SK-N-SH (cell line): Measurements from ENCODE around the gene MACROD2. TPM values are rescaled to one million over a fixed set of nuclear protein-coding genes. Genes with fewer than 3 reads are reported as not detected.

Source experiments
- CTCF ChIA-PET: fragments of 300-600, 350-600 bp; formaldehyde crosslinking; extraction: SDS; loops from one replicate; lab custom pipeline; 2021; lab: Yijun Ruan, JAX
- POLR2A ChIA-PET: fragments of 350-600 bp; sonication (Branson Sonifier 250); formaldehyde crosslinking; extraction: SDS; loops from one replicate; lab custom pipeline; 2020; ENCODE audit warnings: antibody characterized with exemption, inconsistent platforms; lab: Yijun Ruan, JAX
- DNase-seq: peaks from one replicate; pipeline ENCODE4 v3.0.0; 2012
- H2AFZ ChIP-seq: fragments of 200-600 bp; sonication (generic); 2 replicates; pipeline ENCODE4 v1.8.1; 2016; ENCODE audit warnings: antibody characterized with exemption, mild to moderate bottlenecking, low read depth
- H3F3A ChIP-seq: fragments of 200-600 bp; sonication (generic); replicated peaks from 2 replicates; pipeline ENCODE3; 2016; ENCODE audit warnings: antibody characterized with exemption, mild to moderate bottlenecking; ENCODE audit not compliant: insufficient read depth
- H3K27ac ChIP-seq, 2 experiments: fragments of 200-500 bp in 1 of 2; fragments of 200-600 bp in 1 of 2; sonication (Bioruptor generic) in 1 of 2; sonication (generic), shearing (Covaris generic) in 1 of 2; 2 replicates each; pipeline versions ENCODE4 v1.5.1 to v1.6.1; 2014 to 2016; ENCODE audit warnings: low read depth in 2 of 2, inconsistent platforms in 1 of 2, low read length in 1 of 2, mild to moderate bottlenecking in 1 of 2, mixed read lengths in 1 of 2
- H3K27me3 ChIP-seq: fragments of 200-600 bp; sonication (generic), shearing (Covaris generic); 2 replicates; pipeline ENCODE4 v1.6.1; 2016; ENCODE audit warnings: mixed run types; ENCODE audit not compliant: insufficient read depth
- H3K36me3 ChIP-seq, 2 experiments: fragments of 200-500 bp in 1 of 2; fragments of 200-600 bp in 1 of 2; sonication (Bioruptor generic) in 1 of 2; sonication (generic) in 1 of 2; replicated peaks in 1 of 2; 2 replicates each; pipeline versions ENCODE3 to v1.5.1; 2014 to 2016; ENCODE audit warnings: low read length in 1 of 2, mild to moderate bottlenecking in 1 of 2; ENCODE audit not compliant: insufficient read depth in 2 of 2, control insufficient read depth in 1 of 2
- H3K4me1 ChIP-seq, 2 experiments: fragments of 200-500 bp in 1 of 2; fragments of 200-600 bp in 1 of 2; sonication (Bioruptor generic) in 1 of 2; sonication (generic), shearing (Covaris generic) in 1 of 2; 2 replicates each; pipeline versions ENCODE4 v1.5.1 to v1.6.1; 2014 to 2016; ENCODE audit warnings: low read depth in 1 of 2, low read length in 1 of 2, mixed run types in 1 of 2; ENCODE audit not compliant: insufficient read depth in 2 of 2, control insufficient read depth in 1 of 2
- H3K4me2 ChIP-seq: fragments of 200-600 bp; sonication (generic), shearing (Covaris generic); 2 replicates; pipeline ENCODE4 v1.6.1; 2017; ENCODE audit warnings: mixed run types
- H3K4me3 ChIP-seq, 2 experiments: fragments of 200-500 bp in 1 of 2; fragments of 200-600 bp in 1 of 2; sonication (Bioruptor generic) in 1 of 2; sonication (generic), shearing (Covaris generic) in 1 of 2; 2 replicates each; pipeline versions ENCODE4 v1.5.1 to v1.8.1; 2014 to 2016; ENCODE audit warnings: low read depth in 2 of 2, inconsistent platforms in 1 of 2, low read length in 1 of 2, mild to moderate bottlenecking in 1 of 2, mixed read lengths in 1 of 2, moderate library complexity in 1 of 2
- H3K79me2 ChIP-seq: fragments of 200-600 bp; sonication (generic); 2 replicates; pipeline ENCODE4 v1.8.1; 2017; ENCODE audit warnings: mild to moderate bottlenecking; ENCODE audit not compliant: insufficient read depth
- H3K9ac ChIP-seq: fragments of 200-600 bp; sonication (generic); 2 replicates; pipeline ENCODE4 v1.6.1; 2017; ENCODE audit warnings: mixed run types
- H3K9me2 ChIP-seq: fragments of 200-600 bp; sonication (generic); 2 replicates; pipeline ENCODE4 v1.6.1; 2017; ENCODE audit warnings: mixed run types
- H3K9me3 ChIP-seq: fragments of 200-600 bp; sonication (generic); 2 replicates; pipeline ENCODE4 v1.6.1; 2017; ENCODE audit warnings: mixed run types, mild to moderate bottlenecking, moderate library complexity
- H4K20me1 ChIP-seq: fragments of 200-600 bp; sonication (generic); 2 replicates; pipeline ENCODE4 v1.6.1; 2017; ENCODE audit warnings: mild to moderate bottlenecking, mixed run types; ENCODE audit not compliant: insufficient read depth
- CHD2 ChIP-seq: fragments of 150-350 bp; IDR thresholded peaks from 2 replicates; pipeline ENCODE4 v1.6.1; 2018; ENCODE audit warnings: low read length; ENCODE audit not compliant: partially characterized antibody
- CTCF ChIP-seq: fragments of 200-600 bp; sonication (generic); IDR thresholded peaks from 2 replicates; pipeline ENCODE4 v1.6.1; 2017; ENCODE audit warnings: antibody characterized with exemption, mild to moderate bottlenecking, moderate library complexity
- EP300 ChIP-seq, 2 experiments: IDR thresholded peaks; 2 replicates each; pipeline versions ENCODE4 v1.4.0 to v1.6.1; 2012; ENCODE audit warnings: borderline replicate concordance in 1 of 2, low read depth in 1 of 2, low read length in 1 of 2
- JUND ChIP-seq: IDR thresholded peaks from 2 replicates; pipeline ENCODE4 v1.4.0; 2012
- MEF2A ChIP-seq: IDR thresholded peaks from 2 replicates; pipeline ENCODE4 v1.4.0; 2012; ENCODE audit warnings: low read depth, borderline replicate concordance
- SIN3A ChIP-seq: IDR thresholded peaks from 2 replicates; pipeline ENCODE4 v1.6.1; 2012; ENCODE audit warnings: low read depth, mild to moderate bottlenecking, low read length, moderate library complexity, borderline replicate concordance
- TCF12 ChIP-seq: IDR thresholded peaks from 2 replicates; pipeline ENCODE4 v1.4.0; 2012
- USF2 ChIP-seq: fragments of 150-350 bp; IDR thresholded peaks from 2 replicates; pipeline ENCODE4 v1.6.1; 2017; ENCODE audit warnings: antibody characterized with exemption, low read length, low read depth, borderline replicate concordance
- WGBS: methylation state at CpG from one replicate; pipeline ENCODE4 v1.1.6; 2017; ENCODE audit warnings: low lambda C conversion rate; 5-methylcytosine and 5-hydroxymethylcytosine counted together
- polyA plus RNA-seq, 3 experiments: library from polyadenylated mRNA; depleted of rRNA; stranded (reverse); fragments of >200 nt; gene quantifications; 2 replicates each; pipeline ENCODE4 v1.2.3, GENCODE V29; 2012
- TF ChIP-seq, protein P1 (sequence below): IDR thresholded peaks from 2 replicates; pipeline ENCODE4 v1.6.1; 2012; ENCODE audit warnings: mild to moderate bottlenecking, low read depth, low read length, moderate library complexity
- TF ChIP-seq, protein P2 (sequence below): IDR thresholded peaks from 2 replicates; pipeline ENCODE4 v1.4.0; 2012; ENCODE audit warnings: low read depth, borderline replicate concordance

Gene MACROD2
- polyA plus RNA-seq, 1 of the 3 experiments (the other 2 are of a cell fraction): 0.33 TPM

- Histone ChIP-seq H3K27me3 (no peaks in the 10 kb centered on the region), H3K9me2 (no peaks in the 10 kb centered on the region), H3K27ac (no peak overlapping the region), H2AFZ (no peak overlapping the region), H3K79me2 (no peaks in the 10 kb centered on the region), H3K36me3 (no peaks in the 10 kb centered on the region), H3K4me1 (no peaks in the 10 kb centered on the region), H3K9me3 (no peaks in the 10 kb centered on the region), H3F3A (no peaks in the 10 kb centered on the region), H3K4me3 (no peak overlapping the region), H3K4me2 (no peak overlapping the region), H4K20me1 (no peaks in the 10 kb centered on the region), H3K9ac (no peak overlapping the region)
- DNase-seq: no peak
- POLR2A ChIA-PET: no interaction called here
- CTCF ChIA-PET: interaction anchor here (0.6 to 1.6 kb wide), 2 partner anchors 11 to 18 kb away, joined by 3 to 4 read pairs; no protein-coding TSS in a partner anchor
- 65% methylated on average over 3 of the region's 3 CpGs for WGBS
- TF ChIP-seq MEF2A (no peak), CTCF (no peak), SIN3A (no peak), JUND (no peak), EP300 (IDR thresholded peaks at IDR 0.05; ENCODE audit: borderline replicate concordance in 1 of 2, low read depth in 1 of 2, low read length in 1 of 2) (no peak), CHD2 (no peak), USF2 (no peak), TCF12 (no peak)
- TF ChIP-seq, protein P1, sequence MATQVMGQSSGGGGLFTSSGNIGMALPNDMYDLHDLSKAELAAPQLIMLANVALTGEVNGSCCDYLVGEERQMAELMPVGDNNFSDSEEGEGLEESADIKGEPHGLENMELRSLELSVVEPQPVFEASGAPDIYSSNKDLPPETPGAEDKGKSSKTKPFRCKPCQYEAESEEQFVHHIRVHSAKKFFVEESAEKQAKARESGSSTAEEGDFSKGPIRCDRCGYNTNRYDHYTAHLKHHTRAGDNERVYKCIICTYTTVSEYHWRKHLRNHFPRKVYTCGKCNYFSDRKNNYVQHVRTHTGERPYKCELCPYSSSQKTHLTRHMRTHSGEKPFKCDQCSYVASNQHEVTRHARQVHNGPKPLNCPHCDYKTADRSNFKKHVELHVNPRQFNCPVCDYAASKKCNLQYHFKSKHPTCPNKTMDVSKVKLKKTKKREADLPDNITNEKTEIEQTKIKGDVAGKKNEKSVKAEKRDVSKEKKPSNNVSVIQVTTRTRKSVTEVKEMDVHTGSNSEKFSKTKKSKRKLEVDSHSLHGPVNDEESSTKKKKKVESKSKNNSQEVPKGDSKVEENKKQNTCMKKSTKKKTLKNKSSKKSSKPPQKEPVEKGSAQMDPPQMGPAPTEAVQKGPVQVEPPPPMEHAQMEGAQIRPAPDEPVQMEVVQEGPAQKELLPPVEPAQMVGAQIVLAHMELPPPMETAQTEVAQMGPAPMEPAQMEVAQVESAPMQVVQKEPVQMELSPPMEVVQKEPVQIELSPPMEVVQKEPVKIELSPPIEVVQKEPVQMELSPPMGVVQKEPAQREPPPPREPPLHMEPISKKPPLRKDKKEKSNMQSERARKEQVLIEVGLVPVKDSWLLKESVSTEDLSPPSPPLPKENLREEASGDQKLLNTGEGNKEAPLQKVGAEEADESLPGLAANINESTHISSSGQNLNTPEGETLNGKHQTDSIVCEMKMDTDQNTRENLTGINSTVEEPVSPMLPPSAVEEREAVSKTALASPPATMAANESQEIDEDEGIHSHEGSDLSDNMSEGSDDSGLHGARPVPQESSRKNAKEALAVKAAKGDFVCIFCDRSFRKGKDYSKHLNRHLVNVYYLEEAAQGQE: no peak
- TF ChIP-seq, protein P2, sequence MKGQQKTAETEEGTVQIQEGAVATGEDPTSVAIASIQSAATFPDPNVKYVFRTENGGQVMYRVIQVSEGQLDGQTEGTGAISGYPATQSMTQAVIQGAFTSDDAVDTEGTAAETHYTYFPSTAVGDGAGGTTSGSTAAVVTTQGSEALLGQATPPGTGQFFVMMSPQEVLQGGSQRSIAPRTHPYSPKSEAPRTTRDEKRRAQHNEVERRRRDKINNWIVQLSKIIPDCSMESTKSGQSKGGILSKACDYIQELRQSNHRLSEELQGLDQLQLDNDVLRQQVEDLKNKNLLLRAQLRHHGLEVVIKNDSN: no peak
- TF ChIP-seq, all 33 proteins: peak for 0
Measured at GRCh38 chr20:15523400-15523799, 1528.1 kb downstream of the MACROD2 start.
